Measurements from ENCODE around the gene ATG9A. TPM values are rescaled to one million over a fixed set of nuclear protein-coding genes. Genes with fewer than 3 reads are reported as not detected.

The ATG9A gene
- total and polyA plus RNA-seq, 9 of the 15 experiments (the other 6 are each of a cell fraction or from before 2014, with no cell fraction given), result 0.25 to 65.6 (median 23.4) TPM

DNA sequence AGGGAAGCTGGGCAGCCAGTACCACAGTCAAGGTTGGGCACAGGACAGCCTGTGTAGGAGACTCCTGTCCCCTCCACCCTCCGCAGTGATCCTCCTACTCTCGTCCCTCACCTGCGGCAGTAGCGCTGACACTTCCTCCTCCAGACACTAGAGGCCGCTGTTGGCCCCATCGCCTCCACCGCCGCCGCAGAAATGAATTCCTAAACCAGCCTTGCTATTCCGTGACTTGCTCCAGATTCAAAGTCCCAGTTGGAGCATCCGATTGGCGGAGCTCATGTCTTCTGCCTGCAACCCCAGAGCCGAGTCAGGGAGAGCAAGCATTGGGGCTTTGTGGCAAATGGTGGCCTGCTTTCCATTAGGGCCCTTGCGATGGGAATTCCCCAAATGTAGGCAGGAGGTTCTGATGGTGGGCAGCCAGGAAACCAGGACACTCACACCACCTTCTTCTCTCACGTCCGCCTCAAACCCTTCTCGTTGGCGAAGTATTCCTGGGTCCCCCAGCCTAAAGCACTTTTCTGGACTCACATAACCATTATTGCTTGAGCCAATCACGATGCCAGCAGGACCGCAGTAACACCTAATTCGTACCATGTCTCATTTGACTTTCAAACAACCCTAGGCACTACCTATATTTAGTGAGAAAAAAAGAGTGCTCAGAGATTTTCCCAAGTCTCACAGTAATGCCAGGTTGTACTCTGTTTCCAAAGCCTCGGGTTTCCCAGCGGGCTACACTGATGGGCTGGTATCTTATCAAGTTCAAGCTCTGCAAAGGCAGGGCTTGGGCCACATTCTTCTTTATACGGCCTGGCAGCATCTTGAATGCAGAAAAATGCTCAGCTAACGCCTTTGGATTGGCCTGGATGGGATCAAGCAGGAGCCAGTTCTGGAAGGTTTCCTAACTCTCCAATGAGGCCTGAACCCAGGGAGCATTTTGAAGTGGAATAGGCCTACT lies 48.5 kb upstream of the ATG9A start (continued):
- TF ChIP-seq, protein P1, sequence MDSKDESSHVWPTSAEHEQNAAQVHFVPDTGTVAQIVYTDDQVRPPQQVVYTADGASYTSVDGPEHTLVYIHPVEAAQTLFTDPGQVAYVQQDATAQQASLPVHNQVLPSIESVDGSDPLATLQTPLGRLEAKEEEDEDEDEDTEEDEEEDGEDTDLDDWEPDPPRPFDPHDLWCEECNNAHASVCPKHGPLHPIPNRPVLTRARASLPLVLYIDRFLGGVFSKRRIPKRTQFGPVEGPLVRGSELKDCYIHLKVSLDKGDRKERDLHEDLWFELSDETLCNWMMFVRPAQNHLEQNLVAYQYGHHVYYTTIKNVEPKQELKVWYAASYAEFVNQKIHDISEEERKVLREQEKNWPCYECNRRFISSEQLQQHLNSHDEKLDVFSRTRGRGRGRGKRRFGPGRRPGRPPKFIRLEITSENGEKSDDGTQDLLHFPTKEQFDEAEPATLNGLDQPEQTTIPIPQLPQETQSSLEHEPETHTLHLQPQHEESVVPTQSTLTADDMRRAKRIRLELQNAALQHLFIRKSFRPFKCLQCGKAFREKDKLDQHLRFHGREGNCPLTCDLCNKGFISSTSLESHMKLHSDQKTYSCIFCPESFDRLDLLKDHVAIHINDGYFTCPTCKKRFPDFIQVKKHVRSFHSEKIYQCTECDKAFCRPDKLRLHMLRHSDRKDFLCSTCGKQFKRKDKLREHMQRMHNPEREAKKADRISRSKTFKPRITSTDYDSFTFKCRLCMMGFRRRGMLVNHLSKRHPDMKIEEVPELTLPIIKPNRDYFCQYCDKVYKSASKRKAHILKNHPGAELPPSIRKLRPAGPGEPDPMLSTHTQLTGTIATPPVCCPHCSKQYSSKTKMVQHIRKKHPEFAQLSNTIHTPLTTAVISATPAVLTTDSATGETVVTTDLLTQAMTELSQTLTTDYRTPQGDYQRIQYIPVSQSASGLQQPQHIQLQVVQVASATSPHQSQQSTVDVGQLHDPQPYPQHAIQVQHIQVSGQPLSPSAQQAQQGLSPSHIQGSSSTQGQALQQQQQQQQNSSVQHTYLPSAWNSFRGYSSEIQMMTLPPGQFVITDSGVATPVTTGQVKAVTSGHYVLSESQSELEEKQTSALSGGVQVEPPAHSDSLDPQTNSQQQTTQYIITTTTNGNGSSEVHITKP (IDR thresholded peaks at IDR 0.05; ENCODE audit: partially characterized antibody), result no peak
- TF ChIP-seq ZC3H8 (IDR thresholded peaks at IDR 0.05), result no peak
- TF ChIP-seq, protein P2, sequence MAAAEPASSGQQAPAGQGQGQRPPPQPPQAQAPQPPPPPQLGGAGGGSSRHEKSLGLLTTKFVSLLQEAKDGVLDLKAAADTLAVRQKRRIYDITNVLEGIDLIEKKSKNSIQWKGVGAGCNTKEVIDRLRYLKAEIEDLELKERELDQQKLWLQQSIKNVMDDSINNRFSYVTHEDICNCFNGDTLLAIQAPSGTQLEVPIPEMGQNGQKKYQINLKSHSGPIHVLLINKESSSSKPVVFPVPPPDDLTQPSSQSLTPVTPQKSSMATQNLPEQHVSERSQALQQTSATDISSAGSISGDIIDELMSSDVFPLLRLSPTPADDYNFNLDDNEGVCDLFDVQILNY (CRISPR knock-in tag; IDR thresholded peaks at IDR 0.05), result no peak
